Left forelimb (tissue), 1 donor: ENCODE results near the gene ADH1C.

Experiments
- DNase-seq: peaks from one replicate; pipeline ENCODE4 v3.0.0-alpha.2; 2018; ENCODE audit warnings: low spot score

Gene ADH1C

DNA sequence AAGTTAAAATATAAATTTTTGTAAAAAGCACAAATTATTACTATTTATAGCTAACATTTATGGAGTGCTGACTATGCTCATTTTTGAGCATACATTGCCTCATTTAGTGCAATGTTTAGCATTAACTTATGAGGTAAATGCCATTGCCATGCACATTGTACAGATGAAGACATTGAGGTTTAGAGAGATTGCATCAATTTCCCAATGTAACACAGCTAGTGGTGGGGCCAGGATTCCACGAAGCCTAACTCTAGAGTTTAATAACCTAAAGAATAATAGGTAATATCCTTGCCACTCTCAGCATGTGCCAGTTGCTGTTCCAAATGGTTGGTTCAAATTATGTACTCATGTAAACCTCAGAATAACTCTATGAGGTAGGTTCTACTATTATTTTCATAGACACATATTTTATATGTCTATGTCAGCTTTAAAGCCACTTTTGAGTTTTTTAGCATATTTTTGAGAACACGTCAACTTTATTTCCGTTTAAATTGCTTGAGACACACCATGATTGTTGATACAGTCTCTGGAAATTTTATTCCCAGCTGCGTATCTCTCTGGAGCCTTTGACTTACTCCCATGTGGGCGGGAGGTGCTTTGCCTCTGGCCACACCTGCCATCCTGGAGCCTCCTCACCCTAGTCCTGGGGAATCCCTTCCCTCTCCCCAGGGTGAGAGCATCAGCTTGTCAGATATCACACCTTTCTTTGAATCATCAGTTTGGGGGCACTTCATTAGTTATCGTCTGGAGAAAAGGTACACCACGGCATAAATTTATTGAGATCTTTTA lies 51.0 kb downstream of the ADH1C start:
- no peak for DNase-seq

DNA sequence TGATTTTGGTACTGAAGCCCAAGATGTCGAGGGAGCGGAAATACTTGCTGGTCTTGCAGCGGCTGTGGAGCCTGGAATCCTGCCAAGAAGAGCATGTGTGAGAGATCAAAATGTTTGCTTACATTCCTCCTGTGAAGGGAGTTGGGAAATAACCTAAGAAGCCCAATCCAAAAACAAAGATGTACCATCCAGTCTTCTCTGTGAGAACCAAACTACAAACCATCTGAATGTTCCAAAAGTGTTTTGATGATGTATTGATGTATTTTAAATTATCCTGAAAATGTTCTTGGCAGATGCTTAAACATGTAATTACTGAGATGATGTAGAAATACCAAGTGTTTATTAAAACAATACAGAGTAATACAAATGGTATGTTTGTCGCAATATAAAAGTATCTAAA lies 51.6 kb downstream of the ADH1C start:
- peak; percentile 75 for DNase-seq

DNA sequence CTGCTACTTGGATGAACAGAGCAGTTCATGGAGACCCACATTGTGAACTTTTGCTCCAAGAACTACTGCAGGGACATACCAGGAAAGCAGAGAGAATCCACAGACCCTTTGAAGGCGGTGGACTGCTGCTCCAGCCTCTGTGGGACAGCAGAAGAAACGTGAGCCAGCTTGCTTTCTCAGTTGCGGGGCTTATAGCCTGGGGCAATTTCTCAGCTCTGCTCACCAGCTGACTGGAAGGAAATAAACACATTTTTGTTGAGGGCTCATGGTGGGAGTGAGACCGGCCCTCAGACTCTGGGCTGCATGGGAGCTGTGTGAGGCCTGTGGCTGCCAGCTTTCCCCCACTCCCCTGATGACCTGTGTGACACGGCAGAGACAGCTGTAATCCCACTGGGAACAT lies 59.2 kb downstream of the ADH1C start:
- DNase-seq, result no peak

DNA sequence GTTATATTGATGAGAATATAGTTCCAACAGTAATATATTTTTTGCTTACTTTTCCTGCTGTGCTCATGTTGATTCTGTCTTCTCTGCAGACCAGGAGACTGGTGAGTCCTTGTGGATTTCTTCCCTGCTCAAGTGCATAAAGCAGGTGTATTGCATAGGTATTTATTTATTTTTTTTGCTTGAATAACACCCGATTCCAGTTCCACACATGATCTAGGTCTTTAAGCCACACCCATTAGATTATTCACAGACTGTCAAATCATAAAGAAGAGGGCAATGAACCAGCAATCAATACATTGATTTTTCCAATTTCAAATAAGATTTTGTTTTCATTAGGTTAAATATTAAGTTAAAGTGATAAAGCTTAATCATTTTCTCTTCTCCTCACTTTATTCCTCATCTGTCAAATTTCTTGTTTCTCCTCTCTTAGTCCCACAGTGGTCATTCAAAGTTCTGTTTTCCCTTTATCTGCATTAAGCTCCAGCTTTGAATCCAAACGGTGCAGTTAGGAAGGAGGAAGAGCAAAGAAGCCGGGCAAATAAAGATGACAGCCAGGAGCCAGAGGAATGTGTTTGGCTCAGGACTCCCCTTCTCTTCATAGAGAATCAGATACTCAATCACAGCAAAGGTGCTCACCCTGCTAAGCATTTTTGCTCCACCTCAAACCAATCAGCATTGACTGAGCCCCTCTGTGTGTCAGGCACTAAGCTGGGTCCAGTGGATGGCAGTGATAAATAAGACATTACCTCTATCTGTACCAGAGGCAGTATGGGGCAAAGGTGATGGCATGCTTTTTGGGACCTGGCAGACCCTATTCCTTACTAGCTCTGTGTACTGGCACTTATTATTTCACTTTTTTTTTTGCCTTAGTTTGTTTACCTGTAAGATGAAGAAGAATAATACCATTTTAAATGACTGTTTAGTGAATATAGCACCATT lies 61.4 kb downstream of the ADH1C start, which contains the start of gene ADH1A:
Gene ADH1A, minus strand, starts transcription at position 138 of the 939 bp plus-strand sequence. Its CDS starts 71 bp downstream, at position 67.
- no peak for DNase-seq
